Measurements from ENCODE around the gene B3GNT3.

The B3GNT3 gene

DNA sequence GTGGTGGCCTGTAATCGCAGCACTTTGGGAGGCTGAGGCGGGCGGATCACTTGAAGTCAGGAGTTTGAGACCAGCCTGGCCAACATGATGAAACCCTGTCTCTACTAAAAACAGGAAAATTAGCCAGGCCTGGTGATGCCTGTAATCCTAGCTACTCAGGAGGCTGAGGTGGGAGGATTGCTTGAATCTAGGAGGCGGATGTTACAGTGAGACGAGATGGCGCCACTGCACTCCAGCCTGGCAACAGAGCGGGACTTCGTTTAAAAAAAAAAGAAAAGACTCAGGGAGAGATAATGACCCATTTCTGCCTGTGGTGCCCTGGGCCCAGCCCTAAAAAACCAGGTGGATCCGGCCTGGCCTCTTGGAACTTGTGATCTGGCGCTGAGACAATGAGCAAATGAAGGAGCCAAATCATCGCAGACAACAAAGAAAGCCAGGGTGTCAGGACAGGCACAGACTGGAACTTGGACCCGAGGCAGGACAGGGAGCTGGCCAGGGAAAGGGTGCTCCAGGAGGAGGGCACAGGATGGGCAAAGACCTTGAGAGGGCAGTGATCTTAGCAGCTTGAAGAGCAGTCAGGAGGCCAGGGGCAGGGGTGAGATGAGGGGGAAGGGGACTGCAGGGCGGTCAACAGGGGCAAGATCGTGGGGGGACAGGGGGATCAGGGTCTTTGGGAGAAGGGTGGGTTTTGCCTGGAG, 53.8 kb downstream of the B3GNT3 start:
- Histone ChIP-seq H3K9me3 (ENCODE audit: insufficient read depth, low read depth, low read length) (no peaks in the 10 kb centered on the region), H3K9ac (ENCODE audit: low read depth, low read length, poor library complexity, severe bottlenecking) (peak overlapping the region; percentile 83), H3K9me2 (replicated peaks; ENCODE audit: low read depth, low read length) (no peaks in the 10 kb centered on the region), H4K20me1 (ENCODE audit: insufficient read depth, low read length, poor library complexity, severe bottlenecking) (no peaks in the 10 kb centered on the region), H2AFZ (ENCODE audit: low read length) (no peak overlapping the region), H3K4me2 (ENCODE audit: low read depth, low read length, poor library complexity, severe bottlenecking) (peak overlapping the region; percentile 84), H3K36me3 (ENCODE audit: insufficient read depth, low read length) (no peaks in the 10 kb centered on the region), H3K4me1 (ENCODE audit: insufficient read depth, low read length, poor library complexity, severe bottlenecking) (peaks cover 41% of the 10 kb centered on the region), H3F3A (ENCODE audit: low read depth) (no peaks in the 10 kb centered on the region), H3K27me3 (ENCODE audit: insufficient read depth, low read length, poor library complexity, severe bottlenecking) (no peaks in the 10 kb centered on the region), H3K79me2 (ENCODE audit: insufficient read depth, low read length) (peaks cover 31% of the 10 kb centered on the region), H3K4me3 (ENCODE audit: low read length, poor library complexity, severe bottlenecking) (peak overlapping the region; percentile 74)
- no peak for TF ChIP-seq EZH2phosphoT487 (IDR thresholded peaks at IDR 0.05; ENCODE audit: borderline replicate concordance)
- TF ChIP-seq, protein P1, sequence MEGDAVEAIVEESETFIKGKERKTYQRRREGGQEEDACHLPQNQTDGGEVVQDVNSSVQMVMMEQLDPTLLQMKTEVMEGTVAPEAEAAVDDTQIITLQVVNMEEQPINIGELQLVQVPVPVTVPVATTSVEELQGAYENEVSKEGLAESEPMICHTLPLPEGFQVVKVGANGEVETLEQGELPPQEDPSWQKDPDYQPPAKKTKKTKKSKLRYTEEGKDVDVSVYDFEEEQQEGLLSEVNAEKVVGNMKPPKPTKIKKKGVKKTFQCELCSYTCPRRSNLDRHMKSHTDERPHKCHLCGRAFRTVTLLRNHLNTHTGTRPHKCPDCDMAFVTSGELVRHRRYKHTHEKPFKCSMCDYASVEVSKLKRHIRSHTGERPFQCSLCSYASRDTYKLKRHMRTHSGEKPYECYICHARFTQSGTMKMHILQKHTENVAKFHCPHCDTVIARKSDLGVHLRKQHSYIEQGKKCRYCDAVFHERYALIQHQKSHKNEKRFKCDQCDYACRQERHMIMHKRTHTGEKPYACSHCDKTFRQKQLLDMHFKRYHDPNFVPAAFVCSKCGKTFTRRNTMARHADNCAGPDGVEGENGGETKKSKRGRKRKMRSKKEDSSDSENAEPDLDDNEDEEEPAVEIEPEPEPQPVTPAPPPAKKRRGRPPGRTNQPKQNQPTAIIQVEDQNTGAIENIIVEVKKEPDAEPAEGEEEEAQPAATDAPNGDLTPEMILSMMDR (conservative IDR thresholded peaks at IDR 0.05; ENCODE audit: low read length), result no peak

DNA sequence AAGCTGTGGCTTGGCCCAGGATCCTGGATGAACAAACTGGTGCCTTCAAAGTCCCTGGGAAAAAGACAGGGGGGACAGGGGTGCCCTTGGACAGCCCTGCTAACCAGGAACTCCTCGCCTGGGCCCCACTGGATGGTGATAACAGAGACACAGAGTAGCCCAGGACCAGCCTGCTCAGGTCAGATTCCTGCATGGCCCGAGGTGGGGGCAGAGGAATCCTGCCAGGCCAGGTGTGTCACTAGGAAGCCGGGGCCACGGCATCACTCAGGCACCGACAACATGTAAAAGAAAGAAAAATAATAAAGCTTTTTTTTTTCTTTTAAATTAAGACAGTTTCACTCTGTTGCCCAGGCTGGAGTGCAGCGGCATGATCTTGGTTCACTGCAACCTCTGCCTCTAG, 59.1 kb downstream of the B3GNT3 start:
- Histone ChIP-seq H3K4me3 (ENCODE audit: low read length, poor library complexity, severe bottlenecking) (no peak overlapping the region), H3K9me2 (replicated peaks; ENCODE audit: low read depth, low read length) (no peaks in the 10 kb centered on the region), H2AFZ (ENCODE audit: low read length) (no peak overlapping the region), H3K36me3 (ENCODE audit: insufficient read depth, low read length) (no peaks in the 10 kb centered on the region), H3K79me2 (ENCODE audit: insufficient read depth, low read length) (no peaks in the 10 kb centered on the region), H3K27me3 (ENCODE audit: insufficient read depth, low read length, poor library complexity, severe bottlenecking) (no peaks in the 10 kb centered on the region), H3K4me2 (ENCODE audit: low read depth, low read length, poor library complexity, severe bottlenecking) (no peak overlapping the region), H3K4me1 (ENCODE audit: insufficient read depth, low read length, poor library complexity, severe bottlenecking) (peaks cover 18% of the 10 kb centered on the region), H3F3A (ENCODE audit: low read depth) (no peaks in the 10 kb centered on the region), H3K9ac (ENCODE audit: low read depth, low read length, poor library complexity, severe bottlenecking) (no peak overlapping the region), H4K20me1 (ENCODE audit: insufficient read depth, low read length, poor library complexity, severe bottlenecking) (no peaks in the 10 kb centered on the region), H3K9me3 (ENCODE audit: insufficient read depth, low read depth, low read length) (no peaks in the 10 kb centered on the region)
- no peak for TF ChIP-seq EZH2phosphoT487 (IDR thresholded peaks at IDR 0.05; ENCODE audit: borderline replicate concordance)
- TF ChIP-seq, protein P1 (conservative IDR thresholded peaks at IDR 0.05; ENCODE audit: low read length), result no peak

DNA sequence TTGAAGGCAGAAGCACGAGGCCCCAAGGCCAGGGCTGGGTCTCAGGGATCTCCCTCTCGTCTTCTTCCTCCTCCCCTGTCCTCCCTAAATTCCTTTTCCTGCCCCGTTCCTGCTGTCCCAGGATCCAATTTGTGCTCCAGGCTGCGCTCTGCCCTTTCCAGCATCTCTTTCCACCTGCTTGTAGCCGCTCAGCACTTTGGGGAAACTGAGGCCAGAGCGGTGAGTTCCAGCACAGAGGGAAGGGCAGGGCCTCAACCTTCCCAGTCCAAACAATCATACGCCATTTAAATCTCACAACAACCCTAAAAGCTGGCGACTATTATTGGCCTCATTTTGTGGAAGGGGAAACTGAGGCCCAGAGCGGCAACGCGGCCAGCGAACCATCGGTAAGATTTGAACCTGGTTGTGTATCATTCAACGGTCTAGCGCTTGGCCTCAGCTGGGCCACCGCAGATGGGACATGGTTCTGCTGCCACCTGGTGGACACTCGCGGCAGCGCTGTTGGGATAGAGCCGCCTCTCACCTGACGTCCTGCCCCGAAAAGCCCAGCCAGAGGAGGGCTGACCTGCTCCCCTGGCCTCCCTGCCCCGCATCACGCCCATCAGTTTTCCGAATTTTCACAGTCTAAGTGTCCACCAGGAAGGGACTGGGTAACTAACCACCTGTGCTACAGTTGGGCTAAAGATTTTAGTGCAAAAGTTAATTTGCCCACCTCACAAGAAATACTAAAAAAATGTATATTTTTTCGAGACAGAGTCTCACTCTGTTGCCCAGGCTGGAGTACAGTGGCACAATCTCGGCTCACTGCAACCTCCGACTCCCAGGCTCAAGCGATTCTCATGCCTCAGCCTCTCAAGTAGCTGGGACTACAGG, 60.6 kb downstream of the B3GNT3 start:
- TF ChIP-seq, protein P1 (conservative IDR thresholded peaks at IDR 0.05; ENCODE audit: low read length), result peak; percentile 91
- no peak for TF ChIP-seq EZH2phosphoT487 (IDR thresholded peaks at IDR 0.05; ENCODE audit: borderline replicate concordance)
- H3F3A ChIP-seq (ENCODE audit: low read depth), result no peaks in the 10 kb centered on the region
- no peaks in the 10 kb centered on the region for H3K9me3 ChIP-seq (ENCODE audit: insufficient read depth, low read depth, low read length)
- peaks cover 6% of the 10 kb centered on the region for H3K27me3 ChIP-seq (ENCODE audit: insufficient read depth, low read length, poor library complexity, severe bottlenecking)
- peak overlapping the region; percentile 44 for H3K4me2 ChIP-seq (ENCODE audit: low read depth, low read length, poor library complexity, severe bottlenecking)
- H3K4me1 ChIP-seq (ENCODE audit: insufficient read depth, low read length, poor library complexity, severe bottlenecking), result peaks cover 9% of the 10 kb centered on the region
- H3K9me2 ChIP-seq (replicated peaks; ENCODE audit: low read depth, low read length), result no peaks in the 10 kb centered on the region
- peaks cover 9% of the 10 kb centered on the region for H3K79me2 ChIP-seq (ENCODE audit: insufficient read depth, low read length)
- H3K9ac ChIP-seq (ENCODE audit: low read depth, low read length, poor library complexity, severe bottlenecking), result no peak overlapping the region
- H4K20me1 ChIP-seq (ENCODE audit: insufficient read depth, low read length, poor library complexity, severe bottlenecking), result peaks cover 7% of the 10 kb centered on the region
- peaks cover 5% of the 10 kb centered on the region; the same call in 1 of the 2 replicates for H3K36me3 ChIP-seq (ENCODE audit: insufficient read depth, low read length)
- peak overlapping the region; percentile 78; the same call in 1 of the 2 replicates for H2AFZ ChIP-seq (ENCODE audit: low read length)
- H3K4me3 ChIP-seq (ENCODE audit: low read length, poor library complexity, severe bottlenecking), result no peak overlapping the region
